GM19455 (cell line): ENCODE measurements around the gene LAX1.
"Not testable (repeated sequence)": the region's sequence is repeated elsewhere in the genome, so short reads cannot be mapped to it uniquely, and the experiment has no call there.

Experiments
- ATAC-seq: cut with Tn5 transposase; IDR thresholded peaks from one replicate; pipeline ENCODE4 v1.9.1; 2021; ENCODE audit not compliant: unreplicated experiment

The LAX1 gene

GRCh38 chr1:203768256-203768655, 3.3 kb downstream of the LAX1 start:
- no peak for ATAC-seq

- no peak for ATAC-seq
Observed at GRCh38 chr1:203769505-203770343, 4.7 kb downstream of the LAX1 start.

GRCh38 chr1:203771901-203772301, 6.9 kb downstream of the LAX1 start:
- ATAC-seq = no peak

- ATAC-seq = no peak
Observed at GRCh38 chr1:203772836-203773235, 7.9 kb downstream of the LAX1 start.

GRCh38 chr1:203776636-203777035, 11.7 kb downstream of the LAX1 start:
- no peak for ATAC-seq

DNA sequence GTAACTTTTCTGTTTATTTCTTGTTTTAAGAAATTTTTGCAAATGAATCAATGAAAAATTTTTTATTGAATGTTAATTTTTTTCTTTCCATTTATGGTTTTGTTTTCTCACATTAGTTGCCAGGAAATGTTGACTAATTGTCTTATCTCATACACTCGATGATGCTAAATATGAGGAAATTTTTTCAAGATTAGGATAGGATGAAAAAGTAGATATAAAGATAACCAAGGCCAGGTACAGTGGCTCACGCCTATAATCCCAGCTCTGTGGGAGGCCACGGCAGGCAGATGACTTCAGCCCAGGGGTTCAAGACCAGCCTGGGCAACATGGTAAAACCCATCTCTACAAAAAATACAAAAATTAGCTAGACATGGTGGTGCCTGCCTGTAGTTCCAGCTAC, 12.6 kb downstream of the LAX1 start:
- no peak for ATAC-seq

GRCh38 chr1:203778146-203778545, 13.2 kb downstream of the LAX1 start:
- no peak for ATAC-seq

DNA sequence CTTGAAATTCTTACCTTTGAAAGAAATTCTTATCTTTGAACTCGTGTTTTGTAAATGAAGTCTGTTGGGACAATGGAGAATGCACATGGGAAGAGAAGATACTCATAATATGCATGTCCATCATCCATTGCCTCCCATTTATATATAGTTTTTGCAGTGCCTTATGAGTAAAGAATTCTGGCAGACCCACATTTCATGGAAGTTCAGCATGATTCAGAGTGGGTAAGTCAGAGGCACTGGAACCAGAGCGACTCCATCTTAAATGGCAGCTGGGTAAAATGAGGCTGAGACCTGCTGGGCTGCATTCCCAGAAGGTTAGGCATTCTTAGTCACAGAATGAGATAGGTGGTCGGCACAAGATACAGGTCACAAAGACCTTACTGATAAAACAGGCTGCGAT, 13.8 kb downstream of the LAX1 start:
- no peak for ATAC-seq

GRCh38 chr1:203781962-203782361, 17.0 kb downstream of the LAX1 start:
- ATAC-seq = no peak

GRCh38 chr1:203789966-203790365, 25.0 kb downstream of the LAX1 start:
- ATAC-seq = no peak

- no peak for ATAC-seq
Observed at GRCh38 chr1:203791498-203791897, 26.5 kb downstream of the LAX1 start.

GRCh38 chr1:203792486-203792885, 27.5 kb downstream of the LAX1 start:
- no peak for ATAC-seq

DNA sequence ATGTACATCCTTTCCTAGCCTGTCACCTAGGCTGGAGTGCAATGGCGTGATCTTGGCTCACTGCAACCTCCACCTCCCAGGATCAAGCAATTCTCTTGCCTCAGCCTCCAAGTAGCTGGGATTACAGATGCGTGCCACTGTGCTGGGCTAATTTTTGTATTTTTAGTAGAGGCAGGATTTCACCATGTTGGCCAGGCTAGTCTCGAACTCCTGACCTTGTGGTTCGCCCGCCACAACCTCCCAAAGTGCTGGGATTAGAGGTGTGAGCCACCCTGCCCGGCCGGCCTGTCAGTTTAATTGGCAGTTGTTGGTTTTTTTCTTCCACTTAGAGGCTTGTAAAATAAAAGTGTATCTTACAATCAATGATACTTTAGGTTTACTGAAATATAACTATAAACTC, 28.6 kb downstream of the LAX1 start:
- not testable (repeated sequence) for ATAC-seq

- no peak for ATAC-seq
Observed at GRCh38 chr1:203794764-203795440, 29.9 kb downstream of the LAX1 start.

DNA sequence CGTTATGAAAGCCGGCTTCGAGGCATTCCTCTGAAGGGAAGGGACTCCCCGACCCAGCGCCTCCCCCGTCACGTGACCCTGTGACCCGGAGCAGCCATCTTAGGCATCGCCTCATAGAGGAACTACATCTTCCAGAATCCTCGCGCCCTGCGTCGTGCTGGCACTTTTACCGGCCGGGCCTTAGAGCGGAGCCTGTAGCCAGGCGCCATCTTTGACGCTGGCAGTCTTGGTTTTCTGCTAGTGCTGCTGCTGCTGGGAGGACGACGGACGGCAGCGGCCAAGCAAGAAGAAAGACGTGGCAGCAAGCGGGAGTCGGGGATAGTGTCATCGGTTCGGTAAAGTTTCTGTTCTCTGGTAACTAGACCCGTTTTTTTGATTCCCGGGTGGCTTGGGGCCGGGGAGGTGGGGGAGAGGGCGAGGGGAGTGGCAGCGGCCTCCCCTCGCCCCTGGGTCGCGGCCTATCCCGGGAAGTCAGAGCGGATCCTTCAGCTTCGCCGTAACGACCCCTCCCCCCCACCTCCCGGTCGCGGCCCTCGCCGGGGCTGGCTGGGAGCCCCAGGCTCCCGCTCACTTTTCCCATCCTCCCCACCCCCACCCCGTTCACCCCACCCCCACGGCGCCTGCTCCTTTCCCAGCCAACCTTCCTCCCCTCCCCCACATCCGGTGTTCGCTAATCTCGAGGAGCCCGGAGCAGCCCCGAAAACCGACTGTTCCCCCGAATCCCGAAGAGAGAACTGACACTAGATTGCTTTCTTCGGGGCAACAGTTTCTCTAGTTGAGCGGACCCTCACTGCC, 30.7 kb downstream of the LAX1 start, which contains the start of the genes ZBED6 and ZC3H11A:
TSS of gene ZBED6 (plus strand) at position 183 of the 795 bp plus-strand sequence. CDS start 1,900 bp downstream, outside the sequence.
TSS of gene ZC3H11A (plus strand) at position 183 of the 795 bp plus-strand sequence. CDS start 21,448 bp downstream, outside the sequence.
- ATAC-seq = peak; percentile 97

- no peak for ATAC-seq
Observed at GRCh38 chr1:203796236-203796605, 31.2 kb downstream of the LAX1 start.

GRCh38 chr1:203797216-203797615, 32.2 kb downstream of the LAX1 start:
- no peak for ATAC-seq

GRCh38 chr1:203797948-203798655, 33.1 kb downstream of the LAX1 start:
- ATAC-seq = no peak

- no peak for ATAC-seq
Observed at GRCh38 chr1:203799157-203799556, 34.2 kb downstream of the LAX1 start.

DNA sequence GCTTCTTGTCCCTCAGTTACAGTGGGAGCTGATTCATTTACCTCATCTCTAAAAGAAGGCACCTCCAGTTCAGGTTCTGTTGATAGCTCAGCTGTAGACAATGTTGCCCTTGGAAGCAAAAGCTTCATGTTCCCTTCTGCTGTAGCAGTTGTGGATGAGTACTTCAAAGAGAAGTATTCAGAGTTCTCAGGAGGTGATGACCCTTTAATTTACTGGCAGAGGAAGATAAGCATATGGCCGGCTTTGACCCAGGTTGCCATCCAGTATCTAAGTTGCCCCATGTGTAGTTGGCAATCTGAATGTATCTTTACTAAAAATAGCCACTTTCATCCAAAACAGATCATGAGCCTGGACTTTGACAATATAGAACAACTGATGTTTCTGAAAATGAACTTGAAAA, 35.0 kb downstream of the LAX1 start:
- ATAC-seq = no peak

GRCh38 chr1:203805689-203806088, 40.7 kb downstream of the LAX1 start:
- no peak for ATAC-seq
